ENCODE measurements around the gene XXYLT1.

The XXYLT1 gene

DNA sequence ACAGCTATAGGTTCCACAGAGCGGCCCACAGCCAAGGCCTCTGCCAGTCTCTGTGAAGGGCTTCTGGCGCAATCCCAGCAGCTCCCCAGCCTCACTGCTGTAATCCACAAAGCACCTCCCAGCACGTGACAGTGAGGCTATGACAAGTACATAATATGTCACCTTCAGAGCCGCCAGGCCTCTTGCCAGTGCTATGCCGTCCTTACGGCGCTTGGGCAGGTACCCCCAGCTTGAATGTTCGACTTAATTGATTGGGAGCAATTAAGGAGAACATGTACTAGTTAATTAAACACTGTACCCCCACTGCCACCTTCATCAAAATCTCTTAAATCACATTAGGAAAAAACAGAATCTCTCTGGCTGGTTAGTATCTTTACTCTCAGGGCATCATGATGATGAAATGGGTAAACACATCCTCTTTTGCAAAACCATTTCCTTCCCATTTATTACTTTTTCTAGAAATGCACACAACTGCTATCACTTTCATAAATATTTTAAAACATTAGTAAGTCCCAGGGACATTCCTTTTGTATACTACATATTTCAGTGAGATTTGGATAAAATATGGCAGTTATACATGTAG lies 169.9 kb downstream of the XXYLT1 start:
- H3K4me1 ChIP-seq (ENCODE audit: insufficient read depth, low read length, severe bottlenecking) = peaks cover under 1% of the 10 kb centered on the region

GRCh38 chr3:195099951-195100785 lies 170.8 kb downstream of the XXYLT1 start:
- H3F3A ChIP-seq (ENCODE audit: insufficient read depth, low read length) = no peaks in the 10 kb centered on the region
- no peak overlapping the region for H3K9ac ChIP-seq (ENCODE audit: low read length)
- H3K9me2 ChIP-seq (ENCODE audit: low read depth, low read length) = no peaks in the 10 kb centered on the region
- H3K27me3 ChIP-seq (ENCODE audit: insufficient read depth, low read length) = peaks cover 9% of the 10 kb centered on the region; the same call in 1 of the 2 replicates
- TF ChIP-seq EZH2 (IDR thresholded peaks at IDR 0.05; ENCODE audit: borderline replicate concordance, low read length) = no peak
- TF ChIP-seq, protein P1, sequence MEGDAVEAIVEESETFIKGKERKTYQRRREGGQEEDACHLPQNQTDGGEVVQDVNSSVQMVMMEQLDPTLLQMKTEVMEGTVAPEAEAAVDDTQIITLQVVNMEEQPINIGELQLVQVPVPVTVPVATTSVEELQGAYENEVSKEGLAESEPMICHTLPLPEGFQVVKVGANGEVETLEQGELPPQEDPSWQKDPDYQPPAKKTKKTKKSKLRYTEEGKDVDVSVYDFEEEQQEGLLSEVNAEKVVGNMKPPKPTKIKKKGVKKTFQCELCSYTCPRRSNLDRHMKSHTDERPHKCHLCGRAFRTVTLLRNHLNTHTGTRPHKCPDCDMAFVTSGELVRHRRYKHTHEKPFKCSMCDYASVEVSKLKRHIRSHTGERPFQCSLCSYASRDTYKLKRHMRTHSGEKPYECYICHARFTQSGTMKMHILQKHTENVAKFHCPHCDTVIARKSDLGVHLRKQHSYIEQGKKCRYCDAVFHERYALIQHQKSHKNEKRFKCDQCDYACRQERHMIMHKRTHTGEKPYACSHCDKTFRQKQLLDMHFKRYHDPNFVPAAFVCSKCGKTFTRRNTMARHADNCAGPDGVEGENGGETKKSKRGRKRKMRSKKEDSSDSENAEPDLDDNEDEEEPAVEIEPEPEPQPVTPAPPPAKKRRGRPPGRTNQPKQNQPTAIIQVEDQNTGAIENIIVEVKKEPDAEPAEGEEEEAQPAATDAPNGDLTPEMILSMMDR (IDR thresholded peaks at IDR 0.05; ENCODE audit: low read length) = no peak
- H3K27ac ChIP-seq (ENCODE audit: low read depth, low read length, poor library complexity, severe bottlenecking) = no peak overlapping the region
- H3K79me2 ChIP-seq (ENCODE audit: insufficient read depth, low read length) = no peaks in the 10 kb centered on the region
- no peaks in the 10 kb centered on the region for H3K36me3 ChIP-seq (ENCODE audit: insufficient read depth, low read length)
- H2AFZ ChIP-seq (ENCODE audit: low read length) = no peak overlapping the region
- H3K4me2 ChIP-seq (ENCODE audit: low read length) = no peak overlapping the region
- H4K20me1 ChIP-seq (ENCODE audit: insufficient read depth, low read length) = no peaks in the 10 kb centered on the region
- no peaks in the 10 kb centered on the region for H3K4me1 ChIP-seq (ENCODE audit: insufficient read depth, low read length, severe bottlenecking)
- no peak overlapping the region for H3K4me3 ChIP-seq (ENCODE audit: low read depth, low read length, poor library complexity, severe bottlenecking)
- H3K9me3 ChIP-seq (ENCODE audit: low read length) = no peaks in the 10 kb centered on the region

More for the DNA sequence above, 169.9 kb downstream of the XXYLT1 start:
- no peak overlapping the region for H2AFZ ChIP-seq (ENCODE audit: low read length)
- H3K9ac ChIP-seq (ENCODE audit: low read length) = no peak overlapping the region
- H3K27ac ChIP-seq (ENCODE audit: low read depth, low read length, poor library complexity, severe bottlenecking) = no peak overlapping the region
- no peaks in the 10 kb centered on the region for H4K20me1 ChIP-seq (ENCODE audit: insufficient read depth, low read length)
- TF ChIP-seq, protein P1 (IDR thresholded peaks at IDR 0.05; ENCODE audit: low read length) = no peak
- TF ChIP-seq EZH2 (IDR thresholded peaks at IDR 0.05; ENCODE audit: borderline replicate concordance, low read length) = no peak
- no peak overlapping the region for H3K4me3 ChIP-seq (ENCODE audit: low read depth, low read length, poor library complexity, severe bottlenecking)
- H3K9me2 ChIP-seq (ENCODE audit: low read depth, low read length) = no peaks in the 10 kb centered on the region
- H3K79me2 ChIP-seq (ENCODE audit: insufficient read depth, low read length) = no peaks in the 10 kb centered on the region
- no peaks in the 10 kb centered on the region for H3K9me3 ChIP-seq (ENCODE audit: low read length)
- peaks cover 9% of the 10 kb centered on the region; the same call in 1 of the 2 replicates for H3K27me3 ChIP-seq (ENCODE audit: insufficient read depth, low read length)
- H3K4me2 ChIP-seq (ENCODE audit: low read length) = no peak overlapping the region
- H3K36me3 ChIP-seq (ENCODE audit: insufficient read depth, low read length) = no peaks in the 10 kb centered on the region
- no peaks in the 10 kb centered on the region for H3F3A ChIP-seq (ENCODE audit: insufficient read depth, low read length)

DNA sequence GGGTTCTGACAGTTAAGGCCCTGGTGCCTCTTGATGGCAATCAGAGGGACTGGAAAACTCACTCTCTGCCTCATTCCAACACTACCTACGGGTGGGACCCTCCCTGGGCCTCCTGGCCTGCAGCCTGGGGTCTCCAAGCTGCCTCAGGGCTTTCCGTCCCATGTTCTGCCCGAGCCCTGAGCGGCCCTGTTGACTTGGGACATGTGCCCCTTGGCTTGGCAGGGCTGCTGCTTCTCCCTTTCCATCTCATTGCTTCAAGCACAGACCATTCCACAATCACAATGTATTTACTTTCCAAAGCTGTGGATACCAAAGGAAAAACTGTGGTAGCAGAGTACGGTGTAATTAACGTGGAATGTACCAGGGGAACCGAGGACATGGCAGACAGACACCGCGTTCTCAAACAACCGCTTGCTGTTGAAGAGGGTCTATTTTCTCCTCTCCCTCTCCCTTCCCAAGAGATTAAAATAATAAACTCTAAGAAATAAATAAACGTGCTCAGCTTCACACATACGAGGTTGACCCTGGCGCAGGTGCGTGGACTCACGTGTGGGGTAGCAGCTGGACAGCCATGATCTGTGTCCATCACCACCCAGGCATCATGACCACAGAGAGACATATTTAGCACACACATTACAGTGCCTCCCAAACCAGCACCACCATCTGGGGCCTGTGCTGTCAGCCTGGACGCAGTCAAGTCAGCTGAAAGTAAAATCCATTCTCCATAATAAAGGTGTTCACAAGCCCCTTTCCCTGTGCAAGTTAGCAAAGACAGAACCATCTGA lies 172.0 kb downstream of the XXYLT1 start:
- TF ChIP-seq, protein P1 (IDR thresholded peaks at IDR 0.05; ENCODE audit: low read length) = no peak
- TF ChIP-seq EZH2 (IDR thresholded peaks at IDR 0.05; ENCODE audit: borderline replicate concordance, low read length) = no peak
- Histone ChIP-seq H3K4me3 (ENCODE audit: low read depth, low read length, poor library complexity, severe bottlenecking) (no peak overlapping the region), H3K4me2 (ENCODE audit: low read length) (no peak overlapping the region), H3K9me2 (ENCODE audit: low read depth, low read length) (no peaks in the 10 kb centered on the region), H3K27me3 (ENCODE audit: insufficient read depth, low read length) (peaks cover 10% of the 10 kb centered on the region), H4K20me1 (ENCODE audit: insufficient read depth, low read length) (no peaks in the 10 kb centered on the region), H3F3A (ENCODE audit: insufficient read depth, low read length) (no peaks in the 10 kb centered on the region), H2AFZ (ENCODE audit: low read length) (no peak overlapping the region), H3K4me1 (ENCODE audit: insufficient read depth, low read length, severe bottlenecking) (peaks cover 5% of the 10 kb centered on the region), H3K79me2 (ENCODE audit: insufficient read depth, low read length) (no peaks in the 10 kb centered on the region), H3K9ac (ENCODE audit: low read length) (no peak overlapping the region), H3K36me3 (ENCODE audit: insufficient read depth, low read length) (no peaks in the 10 kb centered on the region), H3K27ac (ENCODE audit: low read depth, low read length, poor library complexity, severe bottlenecking) (no peak overlapping the region), H3K9me3 (ENCODE audit: low read length) (no peaks in the 10 kb centered on the region)
